GM23338 (cell line): ENCODE measurements around the gene NUP107. TPM values are rescaled to one million over a fixed set of nuclear protein-coding genes. Genes with fewer than 3 reads are reported as not detected.
A peak's percentile ranks its signal among the peaks of the same experiment; 100 is the strongest.

ENCODE experiments used
- ATAC-seq: fragments of 200-7000 bp; cut with Tn5 transposase; 3 replicates; pipeline ENCODE4 v1.9.1; 2020
- DNase-seq: peaks from one replicate; pipeline ENCODE4 v3.0.0-alpha.2; 2015; ENCODE audit warnings: low spot score
- H2AFZ ChIP-seq: fragments of 200-600 bp; sonication (generic); 2 replicates; pipeline ENCODE4 v1.8.0; 2016; ENCODE audit warnings: antibody characterized with exemption, mild to moderate bottlenecking, moderate library complexity
- H3F3A ChIP-seq: fragments of 200-600 bp; sonication (generic); replicated peaks from 2 replicates; pipeline ENCODE4 v1.8.0; 2017; ENCODE audit warnings: antibody characterized with exemption, mixed run types, low read depth
- H3K27ac ChIP-seq: fragments of 200-600 bp; sonication (generic); 2 replicates; pipeline ENCODE4 v1.6.1; 2016; ENCODE audit warnings: low read depth
- H3K27me3 ChIP-seq: fragments of 200-600 bp; sonication (generic); 2 replicates; pipeline ENCODE4 v1.8.0; 2016; ENCODE audit warnings: mild to moderate bottlenecking, mixed run types, moderate library complexity; ENCODE audit not compliant: insufficient read depth
- H3K36me3 ChIP-seq: fragments of 200-600 bp; sonication (generic); 2 replicates; pipeline ENCODE4 v1.8.0; 2016; ENCODE audit warnings: mild to moderate bottlenecking; ENCODE audit not compliant: insufficient read depth
- H3K4me1 ChIP-seq: fragments of 200-600 bp; sonication (generic); 2 replicates; pipeline ENCODE4 v1.8.0; 2016; ENCODE audit warnings: mild to moderate bottlenecking, moderate library complexity; ENCODE audit not compliant: insufficient read depth
- H3K4me2 ChIP-seq: fragments of 200-600 bp; sonication (generic); 2 replicates; pipeline ENCODE4 v1.7.1; 2017; ENCODE audit warnings: mixed run types
- H3K4me3 ChIP-seq: fragments of 200-600 bp; sonication (generic); 2 replicates; pipeline ENCODE4 v1.6.1; 2016; ENCODE audit warnings: mixed run types
- H3K79me2 ChIP-seq: fragments of 200-600 bp; sonication (generic); replicated peaks from 2 replicates; pipeline ENCODE4 v1.8.0; 2017; ENCODE audit warnings: mild to moderate bottlenecking; ENCODE audit not compliant: insufficient read depth
- H3K9me2 ChIP-seq: fragments of 200-600 bp; sonication (generic); 2 replicates; pipeline ENCODE4 v1.8.0; 2017; ENCODE audit not compliant: insufficient read depth
- H4K20me1 ChIP-seq: fragments of 200-600 bp; sonication (generic); replicated peaks from 2 replicates; pipeline ENCODE4 v1.8.0; 2017; ENCODE audit warnings: mild to moderate bottlenecking; ENCODE audit not compliant: insufficient read depth
- H3K27ac Mint-ChIP-seq: 2 replicates; pipeline ENCODE4 v1.8.0; 2020; ENCODE audit warnings: inconsistent platforms, mild to moderate bottlenecking, moderate library complexity, mixed read lengths
- H3K27me3 Mint-ChIP-seq: 3 replicates; pipeline ENCODE4 v1.8.0; 2022; ENCODE audit warnings: low read depth, mild to moderate bottlenecking, moderate library complexity, mixed read lengths, inconsistent platforms; ENCODE audit not compliant: insufficient read depth, poor library complexity
- H3K36me3 Mint-ChIP-seq: 3 replicates; pipeline ENCODE4 v1.8.0; 2021; ENCODE audit warnings: low read depth, mild to moderate bottlenecking, inconsistent platforms, moderate library complexity, mixed read lengths
- H3K4me1 Mint-ChIP-seq: 3 replicates; pipeline ENCODE4 v1.8.0; 2020; ENCODE audit warnings: mild to moderate bottlenecking, inconsistent platforms, mixed read lengths
- H3K4me3 Mint-ChIP-seq: 3 replicates; pipeline ENCODE4 v1.8.0; 2021; ENCODE audit warnings: moderate library complexity, mild to moderate bottlenecking, inconsistent platforms, mixed read lengths
- H3K9me3 Mint-ChIP-seq: 3 replicates; pipeline ENCODE4 v1.8.0; 2020; ENCODE audit warnings: moderate library complexity, mild to moderate bottlenecking, inconsistent platforms, mixed read lengths
- CREB1 ChIP-seq: fragments of 250-450 bp; sonication (Bioruptor Pico); IDR thresholded peaks from 2 replicates; pipeline ENCODE4 v1.5.0; 2020; ENCODE audit warnings: low read depth, mild to moderate bottlenecking, moderate library complexity
- ETS1 ChIP-seq: IDR thresholded peaks from 2 replicates; pipeline ENCODE4 v1.6.1; 2016; ENCODE audit warnings: antibody characterized with exemption
- EZH2phosphoT487 ChIP-seq: fragments of 200-600 bp; sonication (generic); IDR thresholded peaks from one replicate; pipeline ENCODE4 v1.8.1; 2018; ENCODE audit warnings: antibody characterized with exemption; ENCODE audit not compliant: unreplicated experiment
- POLR2AphosphoS5 ChIP-seq: IDR thresholded peaks from 2 replicates; pipeline ENCODE4 v1.6.1; 2016; ENCODE audit warnings: antibody characterized with exemption, low read depth
- REST ChIP-seq: IDR thresholded peaks from one replicate; pipeline ENCODE4 v1.6.1; 2018; ENCODE audit warnings: antibody characterized with exemption; ENCODE audit not compliant: unreplicated experiment
- STAT1 ChIP-seq: IDR thresholded peaks from one replicate; pipeline ENCODE4 v1.6.1; 2016; ENCODE audit warnings: antibody characterized with exemption; ENCODE audit not compliant: unreplicated experiment
- ZNF331 ChIP-seq: fragments of 250-450 bp; sonication (Bioruptor Pico); IDR thresholded peaks from 2 replicates; pipeline ENCODE4 v1.5.0; 2020; ENCODE audit warnings: low read depth, mild to moderate bottlenecking, moderate library complexity
- polyA plus RNA-seq: library from polyadenylated mRNA; unstranded; fragments of >200 nt; fragmentation: Nextera tagmentation; extraction: Ambion mirVana; gene quantifications from 2 replicates; pipeline ENCODE4 v1.2.1, GENCODE V29; 2016
- total RNA-seq: library from RNA; depleted of rRNA; stranded (reverse); fragments of >200 nt; shearing (Covaris generic); gene quantifications from 2 replicates; pipeline ENCODE4 v1.2.3, GENCODE V29; 2014

Gene NUP107
- total and polyA plus RNA-seq, 2 experiments from 2014 or later = 123 to 152 TPM

- peak overlapping the region; percentile 31; the same call in 1 of the 2 replicates for H3K27ac Mint-ChIP-seq
These were observed 47.4 kb upstream of the NUP107 start for GRCh38 chr12:68639396-68639767.

GRCh38 chr12:68641138-68641537 is 45.6 kb upstream of the NUP107 start:
- H3K9me2 ChIP-seq = no peaks in the 10 kb centered on the region
- H3K4me2 ChIP-seq = no peak overlapping the region
- Mint-ChIP-seq H3K27me3 (peaks cover 3% of the 10 kb centered on the region), H3K4me1 (peaks cover 6% of the 10 kb centered on the region; the same call in 1 of the 3 replicates), H3K9me3 (no peaks in the 10 kb centered on the region), H3K4me3 (no peak overlapping the region), H3K36me3 (no peaks in the 10 kb centered on the region), H3K27ac (no peak overlapping the region)
- H3K4me3 ChIP-seq = no peak overlapping the region
- no peak overlapping the region for H2AFZ ChIP-seq
- H3K4me1 ChIP-seq = no peaks in the 10 kb centered on the region
- no peaks in the 10 kb centered on the region for H3K36me3 ChIP-seq
- H3K27me3 ChIP-seq = no peaks in the 10 kb centered on the region
- H3F3A ChIP-seq = no peaks in the 10 kb centered on the region
- H3K27ac ChIP-seq = no peak overlapping the region
- no peak for TF ChIP-seq CREB1 (CRISPR knock-in tag)
- TF ChIP-seq REST = no peak
- no peak for TF ChIP-seq STAT1
- TF ChIP-seq EZH2phosphoT487 = no peak
- TF ChIP-seq POLR2AphosphoS5 = no peak
- H3K79me2 ChIP-seq = peaks cover 98% of the 10 kb centered on the region
- H4K20me1 ChIP-seq = peaks cover 47% of the 10 kb centered on the region
- DNase-seq (no peak), ATAC-seq (no peak)

More at GRCh38 chr12:68639396-68639767, 47.4 kb upstream of the NUP107 start:
- Histone ChIP-seq H3K27me3 (no peaks in the 10 kb centered on the region), H3K36me3 (no peaks in the 10 kb centered on the region), H4K20me1 (peaks cover 47% of the 10 kb centered on the region), H3K4me3 (no peak overlapping the region), H3K4me2 (no peak overlapping the region), H3K27ac (no peak overlapping the region), H2AFZ (no peak overlapping the region), H3K9me2 (no peaks in the 10 kb centered on the region), H3K79me2 (peaks cover 99% of the 10 kb centered on the region), H3F3A (no peaks in the 10 kb centered on the region), H3K4me1 (no peaks in the 10 kb centered on the region)
- DNase-seq (no peak), ATAC-seq (no peak)
- H3K36me3 Mint-ChIP-seq = no peaks in the 10 kb centered on the region
- H3K9me3 Mint-ChIP-seq = no peaks in the 10 kb centered on the region
- H3K27me3 Mint-ChIP-seq = peaks cover 3% of the 10 kb centered on the region
- H3K4me3 Mint-ChIP-seq = no peak overlapping the region
- TF ChIP-seq EZH2phosphoT487 (no peak), ETS1 (no peak), ZNF331 (CRISPR knock-in tag) (no peak), STAT1 (no peak)
- peaks cover 6% of the 10 kb centered on the region; the same call in 1 of the 3 replicates for H3K4me1 Mint-ChIP-seq
